ENCODE results near the gene PMAIP1.

PMAIP1 gene

GRCh38 chr18:59915606-59916005 lies 15.8 kb downstream of the PMAIP1 start:
- TF ChIP-seq ZNF274 (IDR thresholded peaks at IDR 0.05; ENCODE audit: low read depth, low read length), result no peak

DNA sequence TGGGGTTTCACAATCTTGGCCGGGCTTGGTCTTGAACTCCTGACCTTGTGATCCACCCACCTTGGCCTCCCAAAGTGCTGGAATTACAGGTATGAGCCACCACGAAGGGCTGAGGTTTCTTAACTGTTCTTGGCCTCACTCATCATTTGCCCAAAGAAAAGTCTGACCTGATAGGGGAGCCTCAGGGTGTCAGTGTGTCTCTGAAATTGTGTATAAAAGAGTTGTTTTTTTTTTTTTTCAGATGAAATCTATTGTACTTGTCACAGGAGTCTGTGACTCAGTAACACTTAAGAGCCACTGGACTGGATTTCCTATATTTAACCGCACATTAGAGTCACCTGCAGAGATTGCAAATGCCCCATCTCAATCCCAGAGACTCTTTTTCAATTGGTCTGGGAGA lies 16.9 kb downstream of the PMAIP1 start:
- no peak for TF ChIP-seq ZNF274 (IDR thresholded peaks at IDR 0.05; ENCODE audit: low read depth, low read length)
- no peak overlapping the region for H3K4me3 ChIP-seq (ENCODE audit: low read length)

More at GRCh38 chr18:59915606-59916005, 15.8 kb downstream of the PMAIP1 start:
- no peak overlapping the region for H3K4me3 ChIP-seq (ENCODE audit: low read length)

- no peak overlapping the region for H3K4me3 ChIP-seq (ENCODE audit: low read length)
- no peak for TF ChIP-seq ZNF274 (IDR thresholded peaks at IDR 0.05; ENCODE audit: low read depth, low read length)
Measured at GRCh38 chr18:59917422-59917821, 17.6 kb downstream of the PMAIP1 start.

- TF ChIP-seq ZNF274 (IDR thresholded peaks at IDR 0.05; ENCODE audit: low read depth, low read length), result no peak
- no peak overlapping the region; the same call in 1 of the 2 replicates for H3K4me3 ChIP-seq (ENCODE audit: low read length)
Measured at GRCh38 chr18:59918320-59918755, 18.5 kb downstream of the PMAIP1 start.

- H3K4me3 ChIP-seq (ENCODE audit: low read length), result no peak overlapping the region
- no peak for TF ChIP-seq ZNF274 (IDR thresholded peaks at IDR 0.05; ENCODE audit: low read depth, low read length)
Measured at GRCh38 chr18:59918997-59919396, 19.2 kb downstream of the PMAIP1 start.

GRCh38 chr18:59921384-59921891 lies 21.6 kb downstream of the PMAIP1 start:
- no peak overlapping the region; the same call in 1 of the 2 replicates for H3K4me3 ChIP-seq (ENCODE audit: low read length)
- TF ChIP-seq ZNF274 (IDR thresholded peaks at IDR 0.05; ENCODE audit: low read depth, low read length), result no peak

DNA sequence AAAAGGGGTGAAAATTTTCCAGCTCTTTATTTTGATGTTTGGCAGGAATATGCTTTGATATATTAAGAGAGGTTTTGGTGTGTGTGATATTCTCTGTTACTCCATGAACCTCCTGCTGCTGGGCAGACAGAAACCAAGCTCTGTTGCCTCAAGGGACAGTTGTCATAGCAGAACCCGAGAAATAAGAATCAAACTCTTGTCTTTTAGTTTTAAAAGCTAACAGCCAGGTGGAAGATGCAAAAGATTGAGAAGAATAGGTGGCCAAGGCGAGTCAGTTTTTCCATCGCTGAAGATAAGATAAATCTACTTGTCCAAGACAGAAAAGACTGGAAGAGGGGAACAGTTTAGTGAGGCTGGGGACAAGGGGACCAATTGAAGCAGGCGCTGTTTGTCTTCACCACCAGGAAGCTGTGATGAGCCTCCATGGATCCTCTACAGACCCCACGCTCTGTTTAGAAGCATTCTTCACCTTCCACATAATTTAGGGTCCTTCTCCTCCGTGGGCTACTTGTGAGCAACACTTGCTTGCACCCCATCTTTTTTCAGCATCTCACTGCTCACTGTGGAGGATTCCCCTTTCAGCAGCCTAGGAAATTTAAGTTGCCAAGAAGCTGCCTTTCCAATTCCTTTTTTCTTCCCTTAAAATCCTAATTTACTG lies 23.9 kb downstream of the PMAIP1 start:
- peak overlapping the region; percentile 2; the same call in 1 of the 2 replicates for H3K4me3 ChIP-seq (ENCODE audit: low read length)
- TF ChIP-seq ZNF274 (IDR thresholded peaks at IDR 0.05; ENCODE audit: low read depth, low read length), result no peak

GRCh38 chr18:59926131-59926530 lies 26.3 kb downstream of the PMAIP1 start:
- no peak for TF ChIP-seq ZNF274 (IDR thresholded peaks at IDR 0.05; ENCODE audit: low read depth, low read length)
- H3K4me3 ChIP-seq (ENCODE audit: low read length), result no peak overlapping the region

GRCh38 chr18:59927246-59927825 lies 27.5 kb downstream of the PMAIP1 start:
- no peak for TF ChIP-seq ZNF274 (IDR thresholded peaks at IDR 0.05; ENCODE audit: low read depth, low read length)
- H3K4me3 ChIP-seq (ENCODE audit: low read length), result no peak overlapping the region; the same call in 1 of the 2 replicates

DNA sequence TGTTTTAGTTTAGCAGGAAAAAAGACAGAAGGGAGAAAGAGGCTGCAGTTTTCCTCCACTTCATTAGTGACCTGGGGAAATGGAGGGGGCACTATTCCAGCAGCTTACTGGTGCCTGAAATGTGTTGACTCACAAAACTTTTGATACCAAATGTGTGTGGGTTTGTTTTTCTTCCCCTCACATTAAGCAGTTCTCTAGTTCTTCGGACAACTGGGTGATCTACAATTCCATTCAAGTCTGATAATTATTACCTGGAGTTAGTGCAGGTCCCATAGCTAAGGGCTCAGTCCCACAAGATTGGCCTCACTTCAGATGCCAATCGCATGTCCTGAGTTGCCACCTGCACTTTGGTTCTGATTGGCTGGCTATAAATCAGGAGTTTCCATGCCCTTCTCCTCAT lies 28.4 kb downstream of the PMAIP1 start:
- no peak for TF ChIP-seq ZNF274 (IDR thresholded peaks at IDR 0.05; ENCODE audit: low read depth, low read length)

GRCh38 chr18:59929621-59930295 lies 30.0 kb downstream of the PMAIP1 start:
- H3K4me3 ChIP-seq (ENCODE audit: low read length), result no peak overlapping the region
- TF ChIP-seq ZNF274 (IDR thresholded peaks at IDR 0.05; ENCODE audit: low read depth, low read length), result no peak

More for the DNA sequence above, 28.4 kb downstream of the PMAIP1 start:
- H3K4me3 ChIP-seq (ENCODE audit: low read length), result no peak overlapping the region

DNA sequence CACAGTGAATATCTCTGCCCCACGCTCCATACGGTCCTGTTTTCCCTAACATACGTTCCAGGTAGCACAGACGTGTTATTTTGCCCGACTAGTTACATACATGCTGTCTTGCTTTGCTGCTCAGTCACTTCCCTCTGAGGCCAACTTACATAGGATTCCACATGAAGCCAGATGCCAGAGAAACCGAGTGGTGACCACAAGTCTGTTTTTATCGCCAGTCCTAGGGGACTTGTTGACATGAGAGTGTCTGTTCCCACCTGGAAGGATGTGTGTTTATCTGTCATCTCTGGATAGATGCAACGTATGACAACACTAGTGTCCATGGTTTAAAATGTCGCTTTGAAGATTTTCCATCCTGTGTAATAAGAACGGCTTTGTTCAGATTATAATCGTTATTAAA lies 32.6 kb downstream of the PMAIP1 start:
- H3K4me3 ChIP-seq (ENCODE audit: low read length), result no peak overlapping the region
- TF ChIP-seq ZNF274 (IDR thresholded peaks at IDR 0.05; ENCODE audit: low read depth, low read length), result no peak

GRCh38 chr18:59938676-59939075 lies 38.9 kb downstream of the PMAIP1 start:
- no peak for TF ChIP-seq ZNF274 (IDR thresholded peaks at IDR 0.05; ENCODE audit: low read depth, low read length)
- H3K4me3 ChIP-seq (ENCODE audit: low read length), result no peak overlapping the region

DNA sequence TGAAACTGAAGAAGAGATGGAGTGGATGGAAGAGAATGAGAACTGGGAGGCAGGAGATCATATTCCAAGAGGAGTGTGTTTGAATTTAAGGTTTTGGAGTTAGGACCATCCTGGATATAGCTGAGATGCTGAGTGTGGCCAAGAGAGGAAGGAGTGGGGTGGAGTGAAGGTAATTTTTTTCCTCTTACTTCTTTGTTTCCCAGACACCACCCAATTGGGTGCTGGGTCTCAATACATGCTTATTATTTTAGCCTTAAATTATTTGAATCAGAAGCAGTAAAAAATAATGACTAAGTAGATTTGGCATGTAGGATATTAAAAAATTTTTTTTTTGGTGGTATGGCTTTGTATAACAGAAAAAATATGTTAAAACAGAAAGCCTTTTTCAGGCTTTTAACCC lies 39.3 kb downstream of the PMAIP1 start:
- H3K4me3 ChIP-seq (ENCODE audit: low read length), result no peak overlapping the region
- TF ChIP-seq ZNF274 (IDR thresholded peaks at IDR 0.05; ENCODE audit: low read depth, low read length), result no peak

DNA sequence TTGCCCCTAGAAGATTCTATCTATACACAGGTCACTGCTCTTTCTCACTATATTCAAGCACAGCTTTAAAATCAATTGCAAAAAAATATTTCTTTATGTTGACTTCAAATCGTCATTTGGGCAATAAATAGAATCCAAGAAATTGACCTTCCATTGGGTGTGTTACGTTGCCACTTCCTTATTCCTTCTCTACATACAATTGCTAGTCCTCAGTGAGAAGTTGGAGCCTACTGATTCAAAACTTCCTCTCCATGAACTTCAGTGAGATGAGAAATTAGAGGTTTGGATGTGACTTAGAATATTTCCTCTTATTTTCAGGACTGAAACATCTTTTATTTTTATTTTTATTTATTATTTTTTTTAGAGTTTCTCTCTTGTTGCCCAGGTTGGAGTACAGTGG lies 40.3 kb downstream of the PMAIP1 start:
- no peak overlapping the region for H3K4me3 ChIP-seq (ENCODE audit: low read length)
- TF ChIP-seq ZNF274 (IDR thresholded peaks at IDR 0.05; ENCODE audit: low read depth, low read length), result no peak

Measured in GM08714 (cell line).